Stimulated activated CD8-positive, alpha-beta memory T cell treated with anti-CD3 and anti-CD28 coated beads, Interleukin-4, amount 100 ng/mL, for 1 hour (primary cell): ENCODE measurements around the gene STC2.
A peak's percentile ranks its signal among the peaks of the same experiment; 100 is the strongest.
"Not testable (repeated sequence)": the region's sequence is repeated elsewhere in the genome, so short reads cannot be mapped to it uniquely, and the experiment has no call there.

ENCODE experiments used
- DNase-seq, 2 donors: peaks; one replicate each; pipeline ENCODE4 v3.0.0-alpha.2; 2020; ENCODE audit warnings: low read depth in 2 of 2, low spot score in 1 of 2

STC2 gene, protein sequence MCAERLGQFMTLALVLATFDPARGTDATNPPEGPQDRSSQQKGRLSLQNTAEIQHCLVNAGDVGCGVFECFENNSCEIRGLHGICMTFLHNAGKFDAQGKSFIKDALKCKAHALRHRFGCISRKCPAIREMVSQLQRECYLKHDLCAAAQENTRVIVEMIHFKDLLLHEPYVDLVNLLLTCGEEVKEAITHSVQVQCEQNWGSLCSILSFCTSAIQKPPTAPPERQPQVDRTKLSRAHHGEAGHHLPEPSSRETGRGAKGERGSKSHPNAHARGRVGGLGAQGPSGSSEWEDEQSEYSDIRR

DNA sequence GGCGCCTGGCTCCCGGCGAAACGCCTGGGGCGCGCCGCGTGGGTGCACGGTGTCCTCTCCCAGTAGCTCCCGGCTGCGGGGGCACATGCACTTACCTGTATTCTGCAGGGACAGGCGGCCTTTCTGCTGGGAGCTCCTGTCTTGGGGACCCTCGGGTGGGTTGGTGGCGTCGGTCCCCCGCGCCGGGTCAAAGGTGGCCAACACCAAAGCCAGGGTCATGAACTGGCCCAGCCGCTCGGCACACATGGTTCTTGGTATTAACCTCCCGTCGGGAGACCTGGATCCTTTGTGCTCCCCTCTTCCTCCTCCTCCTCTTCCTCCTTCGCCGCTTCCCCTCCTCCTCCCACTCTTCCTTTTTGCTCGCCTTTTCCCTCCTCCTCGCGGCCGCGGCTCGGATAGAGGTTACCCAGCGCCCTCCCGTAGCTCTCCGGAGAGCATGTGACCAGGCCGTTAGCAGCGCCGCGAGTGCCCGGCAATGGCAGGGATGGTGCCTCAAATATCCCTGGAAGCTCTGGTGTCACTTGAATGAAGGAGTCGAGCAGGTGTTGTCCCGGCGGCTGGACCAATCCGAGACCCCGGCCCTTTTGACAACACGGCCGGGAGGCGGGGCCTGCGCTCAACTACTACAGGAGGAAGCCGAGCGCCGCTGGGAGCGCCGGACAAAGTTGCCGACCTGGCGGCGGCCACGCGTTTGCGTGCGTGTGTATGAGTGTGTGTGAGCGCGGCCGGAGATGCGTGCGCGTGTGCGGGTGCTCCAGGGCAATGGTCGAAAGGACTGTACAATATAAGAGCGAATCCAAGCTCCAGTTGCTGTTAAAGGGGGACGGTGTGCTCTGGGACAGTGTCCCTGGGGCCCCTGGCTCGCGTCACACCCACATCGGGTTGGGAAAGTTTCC lies at the start of gene STC2:
TSS of gene STC2 (minus strand) at position 467 of the 896 bp plus-strand sequence. CDS start at position 246, 221 bp downstream.
- no peak for DNase-seq

DNA sequence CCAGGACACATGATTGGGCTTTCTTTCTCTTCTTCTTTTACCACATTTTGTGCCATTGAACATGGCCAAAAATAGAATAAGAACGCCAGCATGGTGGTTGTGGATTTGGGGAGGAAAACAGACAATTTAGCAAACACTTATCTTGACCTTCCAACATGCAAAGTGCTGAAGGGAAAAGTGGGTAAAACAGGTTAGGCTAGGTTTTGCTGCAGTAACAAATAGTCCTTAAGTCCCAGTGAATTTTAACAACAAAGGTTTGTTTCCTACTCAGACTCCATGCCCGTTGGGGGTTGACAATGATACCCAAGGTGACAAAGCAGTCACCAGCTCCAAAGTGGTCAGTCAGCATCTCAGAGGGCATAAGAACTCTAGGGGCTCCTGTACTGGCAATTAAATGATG lies 43.2 kb upstream of the STC2 start:
- DNase-seq, result no peak

DNA sequence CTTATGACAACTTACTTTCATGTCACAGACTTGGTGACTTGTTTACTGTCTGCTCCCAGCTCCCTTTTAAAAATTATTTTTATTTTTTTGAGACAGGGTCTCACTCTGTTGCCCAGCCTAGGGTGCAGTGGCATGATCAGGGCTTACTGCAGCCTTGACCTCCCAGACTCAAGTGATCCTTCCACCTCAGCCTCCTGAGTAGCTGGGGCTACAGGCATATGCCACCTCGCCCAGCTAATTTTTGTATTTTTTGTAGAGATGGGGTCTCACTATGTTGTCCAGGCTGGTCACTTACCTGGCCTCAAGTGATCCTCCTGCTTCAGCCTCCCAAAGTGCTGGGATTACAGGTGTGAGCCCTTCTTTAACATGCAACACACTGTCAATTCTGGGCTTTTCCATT lies 35.2 kb upstream of the STC2 start:
- not testable (repeated sequence) for DNase-seq

DNA sequence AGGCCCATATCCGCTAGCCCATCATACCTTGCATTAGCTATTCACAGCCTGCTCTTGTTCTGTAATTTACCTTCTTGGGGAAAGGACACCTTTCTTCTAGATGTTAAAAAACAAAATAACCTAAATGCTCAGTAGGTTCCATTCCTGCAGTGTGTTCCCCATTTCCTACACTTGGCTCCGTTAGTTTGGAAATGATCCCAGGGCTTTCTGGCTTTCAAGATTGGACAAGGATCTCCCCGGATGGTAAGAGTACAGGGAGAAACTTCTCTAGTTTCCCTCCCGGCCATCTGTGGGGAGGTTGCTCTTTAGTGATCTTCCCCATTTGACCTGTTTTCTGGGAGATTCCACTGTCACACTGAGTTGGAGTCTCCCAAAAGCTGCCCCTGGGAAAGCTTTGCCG lies 27.3 kb upstream of the STC2 start:
- DNase-seq, result no peak

DNA sequence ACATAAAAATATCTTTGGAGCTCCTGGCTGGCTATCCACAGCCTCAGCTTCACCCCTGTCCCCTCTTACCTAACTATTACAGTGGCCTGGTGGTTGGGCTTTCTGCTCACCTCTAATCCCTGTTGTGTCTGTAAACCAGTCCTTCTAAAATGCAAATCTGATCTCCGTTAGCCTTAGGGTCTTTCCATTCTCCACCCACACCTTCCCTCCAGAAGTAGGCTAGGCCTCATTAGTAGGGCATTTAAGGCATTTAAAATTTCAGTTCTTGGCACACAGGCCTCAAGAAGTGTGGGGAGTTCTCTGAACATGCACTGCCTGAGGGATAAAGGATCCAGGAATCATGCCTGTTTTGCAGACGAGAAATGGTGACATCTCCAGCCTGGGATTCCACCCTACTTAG lies 26.4 kb upstream of the STC2 start:
- no peak for DNase-seq

DNA sequence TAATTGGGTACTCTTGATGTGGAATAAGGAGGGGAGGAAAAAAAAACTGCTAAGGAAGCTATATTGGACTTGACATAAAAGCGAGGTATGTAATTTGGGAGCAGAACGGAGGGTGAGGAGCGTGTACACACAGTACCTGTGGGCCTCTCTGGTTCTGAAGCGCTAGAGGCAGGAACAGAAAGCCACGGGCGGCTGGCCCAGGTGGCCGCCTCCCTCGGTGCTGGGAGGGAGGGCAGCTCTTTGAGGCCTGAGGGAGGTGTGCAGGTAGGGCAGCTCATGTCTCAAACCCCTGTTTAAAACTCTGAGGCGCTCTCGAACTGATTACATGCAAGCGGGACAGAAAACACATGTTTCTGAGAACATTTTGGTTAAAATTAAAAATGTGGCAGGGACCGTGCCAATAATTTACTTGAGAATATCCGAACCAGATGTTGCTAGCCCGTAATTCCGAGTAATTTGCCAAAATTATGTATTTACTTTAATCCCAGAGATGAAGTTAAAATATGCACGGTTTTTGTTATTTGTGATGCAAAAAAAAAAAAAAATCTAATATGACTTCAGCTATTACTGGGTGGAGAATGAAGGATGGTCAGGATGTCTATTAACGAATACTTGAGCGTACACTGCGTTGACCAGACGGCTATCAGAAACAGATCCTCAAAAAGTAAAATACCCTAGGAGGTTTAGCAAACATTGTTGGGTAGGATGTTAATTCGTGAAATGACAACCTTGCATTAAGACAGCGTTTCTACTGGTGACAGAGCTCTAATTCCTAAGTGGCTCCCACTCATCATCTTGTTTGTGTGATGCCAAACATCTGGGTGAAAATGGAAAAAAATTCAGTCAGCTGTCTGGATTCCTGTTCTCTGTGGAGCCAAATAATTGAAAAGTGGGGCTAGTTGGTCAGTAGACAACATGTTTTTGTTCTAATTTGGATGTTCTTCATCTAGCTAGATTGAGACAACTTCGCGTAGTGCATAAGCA lies 24.4 kb upstream of the STC2 start:
- DNase-seq, result no peak

DNA sequence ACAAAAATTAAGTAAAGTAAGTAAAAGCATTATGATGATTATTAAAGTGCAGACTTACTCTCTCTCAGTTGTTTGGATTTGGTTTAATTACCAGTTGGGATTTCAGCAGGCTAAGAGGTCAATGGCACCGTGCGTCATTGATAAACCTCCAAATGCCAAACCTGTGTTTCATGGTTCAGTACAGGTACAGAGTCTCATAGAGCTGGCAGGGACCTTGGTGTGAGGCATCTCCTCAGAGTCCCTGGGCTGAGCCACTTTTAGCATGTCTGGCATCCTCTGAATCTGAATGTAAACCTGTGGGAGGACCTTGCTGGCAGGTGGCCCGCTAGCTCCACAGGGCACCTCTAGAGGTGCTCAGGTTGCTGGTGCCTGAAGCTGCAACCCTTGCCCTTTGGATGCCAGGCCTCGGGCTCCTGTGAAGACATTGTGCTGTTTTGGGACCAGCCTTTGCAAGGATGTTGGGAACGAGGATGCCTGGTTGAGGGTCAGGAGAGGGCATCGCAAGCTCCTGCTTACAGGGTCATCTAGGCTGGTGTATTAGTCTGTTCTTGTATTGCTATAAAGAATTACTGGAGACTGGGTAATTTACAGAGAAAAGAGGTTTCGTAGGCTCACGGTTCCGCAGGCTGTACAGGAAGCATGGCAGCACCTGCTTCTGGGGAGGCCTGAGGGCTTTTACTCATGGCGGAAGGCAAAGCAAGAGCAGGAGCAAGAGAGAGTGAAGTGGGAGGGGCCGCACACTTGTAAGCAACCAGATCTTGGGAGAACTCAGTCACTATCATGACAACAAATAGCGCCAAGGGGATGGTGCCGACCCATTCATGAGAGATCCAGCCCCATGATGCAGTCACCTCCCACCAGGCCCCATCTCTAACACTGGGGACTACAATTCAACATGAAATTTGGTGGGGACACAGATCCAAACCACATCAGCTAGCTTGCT lies 14.9 kb upstream of the STC2 start:
- DNase-seq, result no peak

DNA sequence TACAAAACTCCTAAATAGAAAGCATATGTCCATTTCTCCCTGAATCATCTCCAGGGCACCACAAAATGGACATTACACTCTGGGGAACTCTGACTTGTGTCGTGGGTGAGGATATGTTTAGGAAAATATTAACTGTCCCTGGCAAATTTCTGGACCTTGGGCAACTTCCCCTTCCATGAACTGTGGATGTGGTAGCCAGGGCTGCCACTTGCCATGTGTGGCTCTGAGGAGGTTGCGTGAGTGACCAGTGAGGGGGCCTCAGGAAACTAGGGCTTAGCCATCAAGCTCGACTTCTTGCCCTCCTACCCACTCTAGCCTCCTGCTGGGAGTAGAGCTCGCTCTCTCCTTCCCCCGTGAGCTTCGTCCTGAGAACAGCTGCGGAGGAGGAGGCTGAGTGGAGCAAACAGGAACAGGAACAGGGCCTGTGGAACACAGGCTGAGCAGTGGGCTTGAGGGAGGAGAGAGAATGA lies 13.8 kb upstream of the STC2 start:
- DNase-seq, result no peak

DNA sequence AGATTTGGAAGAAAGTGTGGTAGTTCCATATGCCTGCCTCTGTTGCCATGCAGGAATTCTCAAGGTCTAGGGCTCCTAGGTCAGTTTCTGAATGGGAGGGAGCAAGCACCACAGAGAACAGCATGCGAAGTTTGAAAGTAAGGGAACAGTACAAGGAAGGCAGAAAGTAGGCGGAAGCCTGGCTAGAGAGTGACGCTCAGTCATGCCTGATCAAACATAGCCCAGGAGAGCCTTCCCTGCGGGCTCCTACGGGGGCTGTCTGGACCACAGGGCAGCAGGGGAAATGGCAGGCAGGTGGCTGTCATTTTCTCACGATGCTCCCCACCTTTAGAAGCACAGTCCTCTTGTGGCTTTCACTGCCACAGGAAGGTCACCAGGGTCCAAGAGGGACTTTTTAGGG lies 12.8 kb upstream of the STC2 start:
- DNase-seq, result no peak

DNA sequence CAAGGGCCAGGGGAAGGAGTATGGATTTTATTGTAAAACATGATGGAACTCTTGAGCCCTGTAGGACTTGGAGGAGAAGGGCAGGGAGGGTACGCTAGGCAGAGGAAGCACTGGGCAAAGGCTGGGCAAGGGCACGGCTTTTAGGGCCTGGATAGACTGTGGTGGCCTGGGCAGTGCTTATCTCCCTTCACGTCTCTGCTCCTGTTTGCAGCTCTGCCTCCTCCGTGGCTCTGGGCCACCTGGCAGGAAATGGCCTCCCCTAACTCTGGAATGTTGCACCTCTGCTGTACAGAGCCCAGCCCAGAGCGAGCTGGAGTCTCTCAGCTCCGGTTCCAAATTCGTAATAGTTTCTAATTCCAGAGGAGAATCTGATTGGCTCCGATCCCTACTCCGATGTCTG lies 12.2 kb upstream of the STC2 start:
- DNase-seq, result no peak

DNA sequence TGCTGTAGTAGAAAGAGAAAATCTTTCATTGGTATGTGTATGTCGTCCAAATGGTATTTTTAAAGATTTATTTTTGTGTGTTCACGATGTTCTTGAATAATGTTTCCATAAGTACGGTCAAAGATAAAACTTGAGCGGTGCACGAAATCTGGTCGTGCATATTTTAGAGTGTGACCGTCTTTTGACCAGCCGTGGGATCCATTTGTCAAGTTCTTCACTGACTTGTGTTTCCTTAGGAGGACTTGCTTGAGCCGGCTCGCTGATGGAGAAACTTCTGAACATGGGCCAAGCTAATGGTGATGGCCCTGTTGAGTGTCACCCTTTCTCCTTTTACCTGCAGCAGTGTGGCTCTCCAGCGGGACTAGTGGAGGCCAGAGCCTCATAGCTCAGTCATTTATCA lies 11.1 kb upstream of the STC2 start:
- DNase-seq, result no peak

DNA sequence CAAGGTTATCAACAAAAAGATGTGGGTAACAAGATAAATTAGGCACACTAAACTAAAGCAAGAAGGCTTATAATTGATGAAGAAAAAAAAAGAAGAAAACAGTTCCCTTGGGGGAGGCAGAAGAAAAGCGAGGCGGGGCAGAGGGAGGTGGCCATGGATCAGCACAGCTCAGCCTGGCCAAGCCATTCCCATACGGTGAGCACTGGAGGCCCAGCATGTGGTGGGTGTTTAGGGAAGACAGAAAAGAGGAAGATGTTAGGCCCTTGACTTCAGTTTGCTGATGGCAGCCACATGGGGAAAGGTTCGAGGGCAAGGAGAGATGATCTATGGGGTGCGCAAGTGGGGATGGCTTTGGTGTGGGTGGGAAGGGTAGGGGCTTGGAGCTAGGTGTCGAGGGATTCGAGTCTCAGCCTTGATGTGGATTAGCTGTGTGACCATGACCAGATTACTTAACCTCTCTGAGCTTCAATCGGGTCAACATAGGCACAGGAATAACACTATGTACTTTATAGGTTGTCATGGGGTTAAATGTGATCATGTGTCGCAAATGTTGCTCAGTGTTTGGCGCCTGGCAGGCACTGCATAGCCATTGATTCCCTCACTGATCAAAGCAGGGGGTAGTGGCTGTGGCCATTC lies 10.3 kb upstream of the STC2 start:
- DNase-seq, result no peak

DNA sequence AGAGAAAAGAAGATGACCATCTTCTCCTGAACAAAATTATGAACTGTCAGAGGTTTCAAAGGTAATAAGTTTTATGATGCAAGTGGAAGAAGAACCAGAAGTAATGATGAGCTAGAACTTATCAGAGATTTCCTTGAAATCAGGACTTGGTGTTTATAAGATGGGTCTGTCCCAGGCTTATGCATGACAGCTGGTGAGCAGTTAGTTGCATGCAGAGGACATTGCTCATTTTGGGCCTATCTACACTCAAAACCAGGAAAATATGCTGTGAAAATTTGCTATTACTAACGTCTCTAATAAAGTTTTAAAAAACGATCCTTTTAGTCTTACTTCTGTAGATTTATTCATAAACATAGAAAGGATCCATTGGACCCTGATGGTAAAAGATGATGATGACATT lies 6.6 kb upstream of the STC2 start:
- no peak for DNase-seq

DNA sequence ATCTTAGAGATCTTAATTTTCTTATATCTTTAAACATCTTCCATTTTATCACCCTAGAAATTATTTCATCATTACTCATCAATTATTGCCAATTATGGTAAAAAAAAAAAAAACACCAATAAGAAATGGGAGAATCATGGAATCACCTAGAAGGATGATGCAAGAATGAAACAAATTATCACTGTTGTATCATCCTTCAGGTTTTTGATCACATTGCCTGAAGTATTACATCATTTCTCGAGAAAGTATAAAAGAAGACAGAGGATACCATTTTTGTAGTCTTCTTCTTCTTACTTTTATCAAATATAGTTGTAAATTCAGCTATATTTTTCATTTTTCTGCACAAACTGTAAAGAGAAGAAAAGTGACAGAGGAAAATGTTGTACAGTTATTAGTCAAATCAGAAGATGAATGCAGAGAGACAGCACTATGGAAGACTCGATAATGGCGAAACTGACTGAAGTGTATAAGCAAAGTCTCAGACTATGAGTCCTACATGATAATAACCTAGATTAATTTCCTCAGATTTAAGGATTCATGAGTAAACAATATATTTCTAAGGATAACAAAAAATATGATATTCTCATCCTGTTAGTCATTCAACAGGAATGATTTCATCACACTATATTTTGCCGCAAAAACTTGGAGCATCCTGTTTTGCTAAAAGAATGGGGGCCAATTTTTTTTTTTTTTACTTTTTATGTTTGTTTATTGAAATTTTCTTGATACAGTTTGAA lies 5.9 kb upstream of the STC2 start:
- DNase-seq, result no peak

DNA sequence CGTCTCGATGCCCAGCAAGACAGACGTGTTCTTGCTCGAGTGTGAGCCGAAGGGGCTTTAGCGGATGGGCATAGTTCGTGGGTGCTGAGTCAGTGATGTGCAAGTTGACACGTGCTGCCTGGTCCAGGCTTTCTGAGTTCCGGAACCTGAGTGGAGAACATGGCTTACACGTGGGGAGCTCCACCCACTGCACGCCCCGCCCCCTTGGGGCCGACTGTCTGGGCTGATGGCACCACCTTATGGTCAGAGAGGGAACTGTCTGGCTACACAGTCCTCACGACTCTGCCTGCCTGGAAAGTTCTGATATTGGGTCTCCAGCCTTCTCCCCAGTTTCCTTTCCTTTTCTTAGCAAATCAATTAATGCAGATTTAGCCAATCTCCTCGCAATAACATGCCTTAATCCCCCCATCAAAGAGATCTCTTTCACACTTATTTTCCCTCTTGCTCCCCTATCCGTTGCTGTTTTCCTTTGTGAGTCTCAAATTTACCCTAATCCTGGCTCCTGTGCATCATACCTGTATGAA lies 3.8 kb upstream of the STC2 start:
- peak; percentile 18 to 31 for DNase-seq

DNA sequence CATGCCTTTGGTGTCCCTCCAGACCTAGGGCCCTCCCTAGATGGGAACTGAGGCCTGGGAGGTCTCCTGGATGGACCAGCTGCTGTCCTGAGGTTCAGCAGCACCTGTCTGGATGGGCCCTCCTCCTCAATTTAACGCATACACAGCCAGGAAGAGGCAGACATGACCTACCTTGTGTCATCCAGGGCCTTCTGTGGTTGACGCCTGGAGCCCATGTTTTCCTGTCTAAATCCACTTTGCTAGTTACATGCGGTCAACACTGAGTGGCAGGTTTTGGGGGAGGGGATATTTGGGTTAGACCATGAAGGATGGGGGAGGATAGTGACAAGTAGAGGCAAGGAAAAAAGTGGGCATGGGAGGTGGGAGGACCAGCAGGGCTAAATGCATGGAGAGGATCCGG lies 3.1 kb upstream of the STC2 start:
- no peak for DNase-seq

DNA sequence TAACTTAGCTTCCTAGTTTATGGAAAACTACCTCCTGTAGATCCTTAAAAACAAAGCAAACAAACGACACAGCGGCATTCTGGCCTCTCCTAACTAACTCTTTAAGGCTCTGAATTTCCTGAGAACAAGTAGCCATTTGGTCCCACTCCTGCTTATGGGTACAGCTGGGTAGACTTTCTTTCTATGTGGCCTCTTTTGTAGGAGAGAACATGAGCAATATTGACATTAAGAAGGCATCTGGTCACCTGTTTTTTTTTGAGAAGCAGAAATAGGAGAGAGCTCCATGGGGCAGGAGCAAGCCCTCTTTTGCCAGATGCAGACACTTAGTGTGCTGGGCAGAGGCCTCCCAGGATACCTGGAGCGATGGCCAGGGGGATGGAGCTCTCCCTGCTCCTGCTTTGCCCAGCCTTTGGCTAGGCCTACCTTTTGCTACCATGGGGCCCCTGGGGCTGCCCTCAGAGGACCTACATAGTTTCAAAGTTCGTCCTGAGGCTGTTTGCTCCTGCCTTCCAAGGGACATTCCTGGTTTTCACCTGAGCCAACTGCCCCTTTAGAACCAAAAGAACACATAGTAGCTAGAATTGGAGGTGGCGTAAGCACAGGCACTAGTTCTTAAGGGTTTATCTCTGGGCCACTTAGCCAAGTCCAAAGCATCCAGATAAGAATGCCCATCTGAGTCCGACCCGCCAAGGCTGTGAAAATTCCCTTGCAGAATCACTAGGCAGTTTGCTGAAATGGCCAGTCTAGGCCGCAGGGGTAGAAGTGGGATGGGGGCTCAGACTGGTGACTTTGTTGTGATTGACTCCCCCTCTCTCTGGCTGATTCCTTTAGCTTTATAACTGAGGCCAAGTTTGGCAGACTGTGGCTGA lies 2.4 kb upstream of the STC2 start:
- no peak for DNase-seq
